HepG2 (cell line): ENCODE measurements around the gene FAM24B. TPM values are rescaled to one million over a fixed set of nuclear protein-coding genes. Genes with fewer than 3 reads are reported as not detected.

Experiments
- ARHGAP35 ChIP-seq: sonication (generic); formaldehyde crosslinking; IDR thresholded peaks from 2 replicates; pipeline ENCODE4 v1.9.0; 2022; ENCODE audit warnings: mild to moderate bottlenecking, inconsistent platforms, moderate library complexity, missing genetic modification reagents, borderline replicate concordance
- EP300 ChIP-seq, 3 experiments: sonication (generic) in 1 of 3; formaldehyde crosslinking in 1 of 3; IDR thresholded peaks; 2 replicates each; pipeline versions ENCODE4 v1.5.1 to v1.6.1; 2011 to 2020; ENCODE audit warnings: low read depth in 2 of 3, low read length in 2 of 3, borderline replicate concordance in 1 of 3, improper control_type of control experiment in 1 of 3, mild to moderate bottlenecking in 1 of 3, missing genetic modification reagents in 1 of 3, moderate library complexity in 1 of 3
- FLYWCH1 ChIP-seq: sonication (generic); formaldehyde crosslinking; IDR thresholded peaks from 2 replicates; pipeline ENCODE4 v1.8.1; 2023; ENCODE audit warnings: mild to moderate bottlenecking, missing genetic modification reagents
- HNRNPK ChIP-seq: fragments of 200-400 bp; formaldehyde crosslinking; IDR thresholded peaks from 2 replicates; pipeline ENCODE4 v1.6.1; 2018; ENCODE audit warnings: low read length, low read depth, moderate library complexity, mild to moderate bottlenecking; ENCODE audit not compliant: poor library complexity, severe bottlenecking
- KLF12 ChIP-seq: sonication (generic); formaldehyde crosslinking; IDR thresholded peaks from 2 replicates; pipeline ENCODE4 v1.4.0; 2020; ENCODE audit warnings: missing genetic modification reagents, borderline replicate concordance
- NR3C1 ChIP-seq: sonication (generic); formaldehyde crosslinking; IDR thresholded peaks from 2 replicates; pipeline ENCODE4 v1.4.0; 2020; ENCODE audit warnings: missing genetic modification reagents
- REL ChIP-seq: sonication (generic); formaldehyde crosslinking; conservative IDR thresholded peaks from 2 replicates; pipeline ENCODE4 v1.8.0; 2022; ENCODE audit warnings: mild to moderate bottlenecking, missing genetic modification reagents, moderate library complexity
- TSC22D2 ChIP-seq: sonication (generic); formaldehyde crosslinking; IDR thresholded peaks from 2 replicates; pipeline ENCODE4 v1.5.1; 2020; ENCODE audit warnings: missing genetic modification reagents, mild to moderate bottlenecking, borderline replicate concordance
- ZNF263 ChIP-seq: sonication (generic); formaldehyde crosslinking; IDR thresholded peaks from 2 replicates; pipeline ENCODE4 v1.4.0; 2020; ENCODE audit warnings: missing genetic modification reagents
- ZNF34 ChIP-seq: sonication (generic); formaldehyde crosslinking; IDR thresholded peaks from 2 replicates; pipeline ENCODE4 v1.4.0; 2020; ENCODE audit warnings: mild to moderate bottlenecking, missing genetic modification reagents, borderline replicate concordance
- ZNF354B ChIP-seq: sonication (generic); formaldehyde crosslinking; IDR thresholded peaks from 2 replicates; pipeline ENCODE4 v1.8.0; 2022; ENCODE audit warnings: mild to moderate bottlenecking, missing genetic modification reagents
- ZNF510 ChIP-seq: sonication (generic); formaldehyde crosslinking; IDR thresholded peaks from 2 replicates; pipeline ENCODE4 v1.4.0; 2020; ENCODE audit warnings: low read depth, mild to moderate bottlenecking, missing genetic modification reagents
- ZNF737 ChIP-seq: sonication (generic); formaldehyde crosslinking; IDR thresholded peaks from 2 replicates; pipeline ENCODE4 v1.5.0; 2020; ENCODE audit warnings: missing genetic modification reagents, mild to moderate bottlenecking, borderline replicate concordance
- ZNF749 ChIP-seq: sonication (generic); formaldehyde crosslinking; IDR thresholded peaks from 2 replicates; pipeline ENCODE4 v1.8.0; 2022; ENCODE audit warnings: mild to moderate bottlenecking, missing genetic modification reagents, moderate library complexity, borderline replicate concordance
- ZNF768 ChIP-seq: sonication (generic); formaldehyde crosslinking; IDR thresholded peaks from 2 replicates; pipeline ENCODE4 v1.4.0; 2020; ENCODE audit warnings: missing genetic modification reagents
- ZNF788 ChIP-seq: sonication (generic); formaldehyde crosslinking; IDR thresholded peaks from 2 replicates; pipeline ENCODE4 v1.5.0; 2020; ENCODE audit warnings: mild to moderate bottlenecking, missing genetic modification reagents, borderline replicate concordance
- polyA plus RNA-seq, 8 experiments: library from polyadenylated mRNA; depleted of rRNA in 3 of 8; stranded (reverse) in 7 of 8; unstranded in 1 of 8; fragments of >200 nt; fragmentation: Illumina TruSeq in 4 of 8; extraction: Trizol in 4 of 8; gene quantifications; 2 replicates each; pipeline versions ENCODE4 v1.2.1 to v1.2.3, GENCODE V29; 2011 to 2016; ENCODE audit warnings: low read depth in 4 of 8, missing spikeins in 1 of 8, mixed read lengths in 1 of 8; ENCODE audit not compliant: insufficient read depth in 1 of 8
- total RNA-seq, 5 experiments: library from RNA; depleted of rRNA; stranded (reverse); fragments of >200 nt; fragmentation: Illumina TruSeq; extraction: Trizol; gene quantifications; 2 replicates each; pipeline ENCODE4 v1.2.3, GENCODE V29; 2016; ENCODE audit warnings: low read depth in 1 of 5
- TF ChIP-seq, protein P1 (sequence below), 2 experiments: fragments of 450-650 bp in 1 of 2; sonication (generic) in 1 of 2; formaldehyde crosslinking; IDR thresholded peaks; 2 replicates each; pipeline versions ENCODE4 v1.5.0 to v1.8.0; 2020 to 2022; ENCODE audit warnings: mild to moderate bottlenecking in 1 of 2, missing genetic modification reagents in 1 of 2
- TF ChIP-seq, protein P2 (sequence below): sonication (generic); formaldehyde crosslinking; IDR thresholded peaks from 2 replicates; pipeline ENCODE4 v1.8.0; 2022; ENCODE audit warnings: mild to moderate bottlenecking, missing genetic modification reagents, moderate library complexity
- TF ChIP-seq, protein P3 (sequence below): sonication (generic); formaldehyde crosslinking; IDR thresholded peaks from 2 replicates; pipeline ENCODE4 v1.5.1; 2020; ENCODE audit warnings: mild to moderate bottlenecking, missing genetic modification reagents, borderline replicate concordance
- TF ChIP-seq, protein P4 (sequence below): IDR thresholded peaks from 2 replicates; pipeline ENCODE4 v1.6.1; 2016; ENCODE audit warnings: missing genetic modification reagents, missing compliant biosample characterization
- TF ChIP-seq, protein P5 (sequence below): sonication (generic); formaldehyde crosslinking; IDR thresholded peaks from 2 replicates; pipeline ENCODE4 v1.8.0; 2022; ENCODE audit warnings: low read depth, missing genetic modification reagents

The FAM24B gene
- total and polyA plus RNA-seq, 2 of the 13 experiments (the other 11 are each of a cell fraction or from before 2014, with no cell fraction given), result 1.9 to 3.0 TPM

DNA sequence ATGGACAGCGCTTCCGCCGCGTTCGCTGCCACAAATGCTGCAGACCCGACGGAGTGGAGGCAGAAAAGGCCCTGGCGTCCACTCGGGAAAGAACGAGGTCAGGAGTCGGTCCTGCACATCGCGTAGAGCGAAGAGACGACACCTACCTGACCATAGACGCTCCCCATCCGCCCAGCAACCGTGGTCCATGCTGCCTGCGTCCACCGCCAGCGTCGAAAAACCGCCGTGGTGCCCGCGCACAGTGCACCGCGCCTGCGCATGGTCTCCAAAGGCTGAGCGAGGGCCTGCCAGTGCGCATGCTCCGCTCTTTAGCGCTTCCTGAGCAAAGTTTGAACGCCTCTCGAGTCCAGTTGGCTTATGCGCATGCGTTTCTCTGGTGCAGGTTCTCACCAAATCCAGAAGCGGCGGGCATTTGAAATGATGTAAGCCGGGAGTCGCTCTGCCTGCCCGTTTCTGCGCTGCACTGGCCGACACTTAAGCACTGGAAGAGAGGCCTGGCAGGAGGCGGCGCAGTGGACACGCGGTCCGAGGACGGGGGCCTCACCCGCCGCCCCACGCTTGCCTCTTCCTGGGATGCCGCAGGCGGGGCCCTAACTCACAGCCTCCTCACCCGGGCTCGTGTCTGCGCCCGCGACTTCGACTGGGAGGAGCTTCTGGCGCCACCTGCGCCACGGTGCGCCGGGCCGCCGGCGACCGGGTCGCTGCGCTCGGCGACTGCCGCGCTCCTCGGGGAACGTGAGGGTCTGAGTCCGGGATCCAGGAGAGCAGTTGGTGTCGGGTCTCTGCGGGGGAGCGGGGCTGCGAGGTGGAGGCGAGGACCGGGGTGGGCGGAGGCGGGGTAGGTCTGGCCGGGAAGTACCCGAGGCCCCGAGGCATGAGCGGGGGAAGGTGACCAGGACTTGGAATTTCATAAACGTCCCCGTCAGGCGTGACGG lies at the start of gene FAM24B (continued):
- TF ChIP-seq, protein P1, sequence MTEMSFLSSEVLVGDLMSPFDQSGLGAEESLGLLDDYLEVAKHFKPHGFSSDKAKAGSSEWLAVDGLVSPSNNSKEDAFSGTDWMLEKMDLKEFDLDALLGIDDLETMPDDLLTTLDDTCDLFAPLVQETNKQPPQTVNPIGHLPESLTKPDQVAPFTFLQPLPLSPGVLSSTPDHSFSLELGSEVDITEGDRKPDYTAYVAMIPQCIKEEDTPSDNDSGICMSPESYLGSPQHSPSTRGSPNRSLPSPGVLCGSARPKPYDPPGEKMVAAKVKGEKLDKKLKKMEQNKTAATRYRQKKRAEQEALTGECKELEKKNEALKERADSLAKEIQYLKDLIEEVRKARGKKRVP (CRISPR knock-in tag; IDR thresholded peaks at IDR 0.05), result peak in 1 of 2 experiments; percentile 73; a peak in 2 of 4 replicates
- TF ChIP-seq, protein P2, sequence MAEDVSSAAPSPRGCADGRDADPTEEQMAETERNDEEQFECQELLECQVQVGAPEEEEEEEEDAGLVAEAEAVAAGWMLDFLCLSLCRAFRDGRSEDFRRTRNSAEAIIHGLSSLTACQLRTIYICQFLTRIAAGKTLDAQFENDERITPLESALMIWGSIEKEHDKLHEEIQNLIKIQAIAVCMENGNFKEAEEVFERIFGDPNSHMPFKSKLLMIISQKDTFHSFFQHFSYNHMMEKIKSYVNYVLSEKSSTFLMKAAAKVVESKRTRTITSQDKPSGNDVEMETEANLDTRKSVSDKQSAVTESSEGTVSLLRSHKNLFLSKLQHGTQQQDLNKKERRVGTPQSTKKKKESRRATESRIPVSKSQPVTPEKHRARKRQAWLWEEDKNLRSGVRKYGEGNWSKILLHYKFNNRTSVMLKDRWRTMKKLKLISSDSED (CRISPR knock-in tag), result no peak
- 0 out of 2 replicates have a peak, but pooled peaks have one; percentile 6 for TF ChIP-seq ZNF768
- peak; percentile 80 for TF ChIP-seq ZNF749 (CRISPR knock-in tag)
- peak; percentile 89 for TF ChIP-seq REL (CRISPR knock-in tag)
- TF ChIP-seq FLYWCH1 (CRISPR knock-in tag), result no peak
- 0 out of 2 replicates have a peak, but pooled peaks have one; percentile 56 for TF ChIP-seq ZNF354B (CRISPR knock-in tag)
- peak; percentile 33; the same call in 1 of the 2 replicates for TF ChIP-seq ZNF788
- TF ChIP-seq ZNF263, result no peak
- 0 out of 2 replicates have a peak, but pooled peaks have one; percentile 42 for TF ChIP-seq KLF12 (CRISPR knock-in tag)
- TF ChIP-seq, protein P3, sequence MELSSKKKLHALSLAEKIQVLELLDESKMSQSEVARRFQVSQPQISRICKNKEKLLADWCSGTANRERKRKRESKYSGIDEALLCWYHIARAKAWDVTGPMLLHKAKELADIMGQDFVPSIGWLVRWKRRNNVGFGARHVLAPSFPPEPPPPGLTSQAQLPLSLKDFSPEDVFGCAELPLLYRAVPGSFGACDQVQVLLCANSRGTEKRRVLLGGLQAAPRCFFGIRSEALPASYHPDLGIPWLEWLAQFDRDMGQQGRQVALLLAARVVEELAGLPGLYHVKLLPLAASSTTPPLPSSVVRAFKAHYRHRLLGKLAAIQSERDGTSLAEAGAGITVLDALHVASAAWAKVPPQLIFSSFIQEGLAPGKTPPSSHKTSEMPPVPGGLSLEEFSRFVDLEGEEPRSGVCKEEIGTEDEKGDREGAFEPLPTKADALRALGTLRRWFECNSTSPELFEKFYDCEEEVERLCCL (CRISPR knock-in tag), result 0 out of 2 replicates have a peak, but pooled peaks have one; percentile 48
- TF ChIP-seq EP300 (IDR thresholded peaks at IDR 0.05; ENCODE audit: low read depth in 2 of 2, low read length in 2 of 2), result 0 out of 4 replicates have a peak, but pooled peaks of 1 of the 2 experiments have one; percentile 12
- no peak for TF ChIP-seq EP300 (CRISPR knock-in tag; IDR thresholded peaks at IDR 0.05; ENCODE audit: borderline replicate concordance)
- no peak for TF ChIP-seq NR3C1 (CRISPR knock-in tag)
- 0 out of 2 replicates have a peak, but pooled peaks have one; percentile 50 for TF ChIP-seq ZNF510 (CRISPR knock-in tag)
- no peak for TF ChIP-seq ZNF737 (CRISPR knock-in tag)
- TF ChIP-seq, protein P4, sequence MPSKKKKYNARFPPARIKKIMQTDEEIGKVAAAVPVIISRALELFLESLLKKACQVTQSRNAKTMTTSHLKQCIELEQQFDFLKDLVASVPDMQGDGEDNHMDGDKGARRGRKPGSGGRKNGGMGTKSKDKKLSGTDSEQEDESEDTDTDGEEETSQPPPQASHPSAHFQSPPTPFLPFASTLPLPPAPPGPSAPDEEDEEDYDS (CRISPR knock-in tag), result 0 out of 2 replicates have a peak, but pooled peaks have one; percentile 18
- TF ChIP-seq, protein P5, sequence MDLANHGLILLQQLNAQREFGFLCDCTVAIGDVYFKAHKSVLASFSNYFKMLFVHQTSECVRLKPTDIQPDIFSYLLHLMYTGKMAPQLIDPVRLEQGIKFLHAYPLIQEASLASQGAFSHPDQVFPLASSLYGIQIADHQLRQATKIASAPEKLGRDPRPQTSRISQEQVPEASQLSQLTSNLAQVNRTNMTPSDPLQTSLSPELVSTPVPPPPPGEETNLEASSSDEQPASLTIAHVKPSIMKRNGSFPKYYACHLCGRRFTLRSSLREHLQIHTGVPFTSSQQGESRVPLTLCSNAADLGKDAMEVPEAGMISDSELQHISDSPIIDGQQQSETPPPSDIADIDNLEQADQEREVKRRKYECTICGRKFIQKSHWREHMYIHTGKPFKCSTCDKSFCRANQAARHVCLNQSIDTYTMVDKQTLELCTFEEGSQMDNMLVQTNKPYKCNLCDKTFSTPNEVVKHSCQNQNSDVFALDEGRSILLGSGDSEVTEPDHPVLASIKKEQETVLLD, result peak; percentile 46; the same call in 1 of the 2 replicates
- no peak for TF ChIP-seq HNRNPK
- peak; percentile 54; the same call in 1 of the 2 replicates for TF ChIP-seq ARHGAP35
- no peak for TF ChIP-seq TSC22D2 (CRISPR knock-in tag)
- 0 out of 2 replicates have a peak, but pooled peaks have one; percentile 29 for TF ChIP-seq ZNF34 (CRISPR knock-in tag)
